Heart left ventricle (tissue), 16 donors: ENCODE measurements around the gene SPRR3. TPM values are rescaled to one million over a fixed set of nuclear protein-coding genes. Genes with fewer than 3 reads are reported as not detected.
"Not testable (repeated sequence)": the region's sequence is repeated elsewhere in the genome, so short reads cannot be mapped to it uniquely, and the experiment has no call there.

Experiments used
- ATAC-seq, 4 donors: fragments of 200-7000 bp; cut with Tn5 transposase; one replicate each; pipeline ENCODE4 v1.9.1; 2020 to 2022; ENCODE audit warnings: moderate library complexity in 4 of 4, mild to moderate bottlenecking in 3 of 4, moderate number of reproducible peaks in 1 of 4
- DNase-seq, 5 donors: peaks; one replicate each; pipeline ENCODE4 v3.0.0-alpha.2; 2020
- H3K27ac ChIP-seq, 12 donors: fragments of 200-600 bp; sonication (generic) in 4 of 12; one replicate each; pipeline versions ENCODE4 v1.5.0 to v1.8.0; 2016 to 2022; ENCODE audit warnings: mild to moderate bottlenecking in 2 of 12
- H3K27me3 ChIP-seq, 9 donors: fragments of 200-600 bp; sonication (generic) in 2 of 9; one replicate each; pipeline versions ENCODE4 v1.5.1 to v1.8.0; 2016 to 2022; ENCODE audit warnings: mild to moderate bottlenecking in 3 of 9
- H3K36me3 ChIP-seq, 9 donors: fragments of 200-600 bp; sonication (generic) in 2 of 9; one replicate each; pipeline versions ENCODE4 v1.5.0 to v1.8.0; 2018 to 2022; ENCODE audit warnings: mild to moderate bottlenecking in 2 of 9
- H3K4me1 ChIP-seq, 12 donors: fragments of 200-600 bp; sonication (generic) in 4 of 12; one replicate each; pipeline versions ENCODE4 v1.5.0 to v1.8.0; 2016 to 2022; ENCODE audit warnings: mild to moderate bottlenecking in 3 of 12
- H3K4me3 ChIP-seq, 12 donors: fragments of 200-600 bp; sonication (generic) in 4 of 12; one replicate each; pipeline versions ENCODE4 v1.5.0 to v1.8.0; 2017 to 2022; ENCODE audit warnings: mild to moderate bottlenecking in 9 of 12, moderate library complexity in 4 of 12
- H3K9me3 ChIP-seq, 12 donors: fragments of 200-600 bp; sonication (generic) in 4 of 12; one replicate each; pipeline versions ENCODE4 v1.5.0 to v1.8.0; 2016 to 2022; ENCODE audit warnings: mild to moderate bottlenecking in 1 of 12
- POLR2A ChIP-seq, 2 donors: fragments of 450-650 bp; IDR thresholded peaks; one replicate each; pipeline ENCODE4 v1.6.1; 2017; ENCODE audit warnings: antibody characterized with exemption in 2 of 2, mild to moderate bottlenecking in 2 of 2, moderate library complexity in 2 of 2
- whole genome bisulfite sequencing, 4 donors: extraction: QIAGEN DNeasy Blood & Tissue Kit in 2 of 4; methylation state at CpG; one replicate each; pipeline versions ENCODE4 v1.1.5 to v1.1.7; 2013 to 2018; 5-methylcytosine and 5-hydroxymethylcytosine counted together
- intact Hi-C, 10 donors: fragments of 100-400 bp; cut with DNase I; formaldehyde crosslinking; loops; one replicate each; pipeline versions ENCODE4 v1.11.1 to v1.14.2; 2022
- polyA plus RNA-seq, 2 donors: library from polyadenylated mRNA; stranded (reverse); fragments of 200-250 nt; gene quantifications; one replicate each; pipeline ENCODE4 v1.2.3, GENCODE V29; 2013
- total RNA-seq, 9 donors: library from RNA; depleted of rRNA in 2 of 9; stranded (reverse); fragments of >200 nt in 2 of 9; fragmentation: NEBNext Ultra II Directional in 3 of 9; extraction: Animal tissue kit (Norgen Biotek cat#: 25700) in 3 of 9; gene quantifications; one replicate each; pipeline versions ENCODE4 v1.1.0 to v1.2.4, GENCODE V29; 2016 to 2023
- TF ChIP-seq, protein P1 (sequence below), 12 donors: fragments of 200-600 bp; sonication (generic) in 4 of 12; IDR thresholded peaks; one replicate each; pipeline versions ENCODE4 v1.5.0 to v1.8.0; 2018 to 2022; ENCODE audit warnings: antibody characterized with exemption in 12 of 12, mild to moderate bottlenecking in 5 of 12
- donor health status: ischemic (EF 13 %, LVEDD 7.1; RV severe dilation, severe dysfunction).
- donor health status: healthy with polysubstance abuse.
- donor health status: DM: no; HTN: yes; CAD: no.
- donor health status: DM: no; HTN: no; CAD: no.
- donor health status: ischemic (EF 25% LVEDD 6.9; RV normal size, moderate dysfunction).
- donor health status: ischemic (EF 25% LVEDD 5.7; RV mildly dilated, moderate dysfunction).
- donor health status: healthy.
- donor health status: DM: yes; HTN: yes; CAD: no.
- donor health status: ischemic (EF 35%, LVEDD 5.7; RV mildly dilated, moderate dysfunction).
- donor health status: nonischemic (EF 11% LVEDD 7.7; RV severe dilation, severe dysfunction).
- donor health status: DM: yes; HTN: yes; CAD: no.
- donor health status: PGD.
- donor health status: ischemic (EF 29% LVEDD 5.4; RV normal size, mild dysfunction).
- donor health status: nonischemic (EF 23%, LVEDD 6.1; RV moderate dilation, normal function).

The SPRR3 gene
- total and polyA plus RNA-seq, 11 donors: 1.2 TPM; not detected in 10

DNA sequence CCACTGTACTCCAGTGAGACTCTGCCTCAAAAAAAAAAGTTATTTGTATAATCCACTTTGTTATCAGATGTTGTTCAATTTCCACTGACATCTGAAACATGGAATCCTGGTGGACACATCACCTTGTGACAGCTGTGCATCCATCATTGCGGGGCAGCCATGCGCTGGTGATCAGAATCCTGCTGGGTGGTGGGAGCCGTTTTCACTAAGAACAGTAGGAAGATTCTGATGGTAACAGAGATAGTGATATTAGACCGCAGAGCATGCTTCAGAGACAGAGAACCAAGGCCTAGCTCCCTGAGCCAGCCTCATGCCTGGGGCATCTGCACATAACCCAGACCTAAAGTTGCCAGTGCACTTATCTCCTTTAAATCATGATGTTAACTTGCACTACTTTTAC lies 3.1 kb upstream of the SPRR3 start:
- H3K9me3 ChIP-seq: peaks cover 0 to 14% (median 0%) of the 10 kb centered on the region in 12 donors
- peaks cover 0 to 6% (median 0%) of the 10 kb centered on the region in 9 donors for H3K27me3 ChIP-seq
- no peak overlapping the region for H3K27ac ChIP-seq
- TF ChIP-seq, protein P1, sequence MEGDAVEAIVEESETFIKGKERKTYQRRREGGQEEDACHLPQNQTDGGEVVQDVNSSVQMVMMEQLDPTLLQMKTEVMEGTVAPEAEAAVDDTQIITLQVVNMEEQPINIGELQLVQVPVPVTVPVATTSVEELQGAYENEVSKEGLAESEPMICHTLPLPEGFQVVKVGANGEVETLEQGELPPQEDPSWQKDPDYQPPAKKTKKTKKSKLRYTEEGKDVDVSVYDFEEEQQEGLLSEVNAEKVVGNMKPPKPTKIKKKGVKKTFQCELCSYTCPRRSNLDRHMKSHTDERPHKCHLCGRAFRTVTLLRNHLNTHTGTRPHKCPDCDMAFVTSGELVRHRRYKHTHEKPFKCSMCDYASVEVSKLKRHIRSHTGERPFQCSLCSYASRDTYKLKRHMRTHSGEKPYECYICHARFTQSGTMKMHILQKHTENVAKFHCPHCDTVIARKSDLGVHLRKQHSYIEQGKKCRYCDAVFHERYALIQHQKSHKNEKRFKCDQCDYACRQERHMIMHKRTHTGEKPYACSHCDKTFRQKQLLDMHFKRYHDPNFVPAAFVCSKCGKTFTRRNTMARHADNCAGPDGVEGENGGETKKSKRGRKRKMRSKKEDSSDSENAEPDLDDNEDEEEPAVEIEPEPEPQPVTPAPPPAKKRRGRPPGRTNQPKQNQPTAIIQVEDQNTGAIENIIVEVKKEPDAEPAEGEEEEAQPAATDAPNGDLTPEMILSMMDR (IDR thresholded peaks at IDR 0.05): no peak
- no peak for TF ChIP-seq POLR2A (IDR thresholded peaks at IDR 0.05)
- WGBS, 4 donors: 74 to 82% (median 79%) methylated on average over 4 of the region's 4 CpGs
- no peak overlapping the region for H3K4me3 ChIP-seq
- H3K36me3 ChIP-seq: no peaks in the 10 kb centered on the region
- ATAC-seq (no peak), DNase-seq (no peak)
- no peaks in the 10 kb centered on the region for H3K4me1 ChIP-seq
- intact Hi-C loops: no loop called here

DNA sequence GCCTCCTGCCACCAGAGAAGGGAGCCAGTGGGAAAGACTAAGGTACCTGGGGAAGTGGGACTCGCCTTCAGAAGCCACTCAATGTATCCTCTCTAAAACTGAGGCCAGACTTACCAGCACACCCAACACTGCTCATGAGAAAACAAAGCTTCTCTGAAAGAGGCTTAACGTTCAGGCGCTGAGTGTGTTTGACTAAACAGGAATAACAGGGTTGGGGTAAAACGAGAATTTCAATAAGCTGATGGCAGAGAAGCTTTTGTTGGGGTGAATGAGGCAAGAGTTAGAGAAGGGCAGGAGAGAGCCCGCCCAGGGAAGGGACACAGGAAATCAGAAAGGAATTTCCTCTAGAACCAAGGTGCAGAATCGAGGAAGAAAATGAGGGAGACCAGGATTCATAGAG lies 1.7 kb upstream of the SPRR3 start:
- WGBS, 4 donors: 63 to 69% (median 68%) methylated on average over 6 of the region's 6 CpGs
- Histone ChIP-seq H3K9me3 (peaks cover 0 to 9% (median 0%) of the 10 kb centered on the region in 12 donors), H3K4me3 (no peak overlapping the region), H3K27me3 (peaks cover 0 to 6% (median 0%) of the 10 kb centered on the region in 9 donors), H3K27ac (no peak overlapping the region), H3K4me1 (no peaks in the 10 kb centered on the region), H3K36me3 (no peaks in the 10 kb centered on the region)
- no peak for DNase-seq
- intact Hi-C loops: no loop called here
- TF ChIP-seq, protein P1 (IDR thresholded peaks at IDR 0.05): no peak
- no peak for TF ChIP-seq POLR2A (IDR thresholded peaks at IDR 0.05)
- no peak for ATAC-seq

DNA sequence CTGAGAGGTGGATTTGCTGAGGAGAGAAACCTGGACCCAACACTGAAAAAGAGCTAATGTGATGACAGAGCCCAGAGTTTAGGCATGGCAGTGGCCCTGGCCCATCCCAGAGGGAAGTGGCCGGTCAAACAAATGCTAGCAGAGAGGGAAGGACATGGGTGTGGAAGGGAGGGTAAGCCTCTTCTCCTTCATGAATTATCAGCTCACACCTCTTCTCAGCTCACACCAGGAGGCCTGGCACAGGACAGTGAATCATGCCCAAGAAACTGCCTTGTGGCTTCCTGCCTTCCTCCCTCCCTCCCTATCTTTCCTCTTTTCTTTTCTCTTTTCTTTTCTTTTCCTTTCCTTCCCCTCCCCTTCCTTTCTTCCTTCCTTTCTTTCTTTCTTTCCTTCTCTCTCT lies 1.3 kb upstream of the SPRR3 start:
- DNase-seq (no peak), ATAC-seq (no peak)
- H3K4me3 ChIP-seq: no peak overlapping the region
- WGBS, 4 donors: 81 to 88% (median 84%) methylated on average over 1 of the region's 1 CpG
- H3K27me3 ChIP-seq: peaks cover 0 to 6% (median 0%) of the 10 kb centered on the region in 9 donors
- no peaks in the 10 kb centered on the region for H3K36me3 ChIP-seq
- H3K27ac ChIP-seq: no peak overlapping the region
- intact Hi-C loops: no loop called here
- H3K9me3 ChIP-seq: peaks cover 0 to 4% (median 0%) of the 10 kb centered on the region in 12 donors
- TF ChIP-seq, protein P1 (IDR thresholded peaks at IDR 0.05): no peak
- TF ChIP-seq POLR2A (IDR thresholded peaks at IDR 0.05): no peak
- no peaks in the 10 kb centered on the region for H3K4me1 ChIP-seq

DNA sequence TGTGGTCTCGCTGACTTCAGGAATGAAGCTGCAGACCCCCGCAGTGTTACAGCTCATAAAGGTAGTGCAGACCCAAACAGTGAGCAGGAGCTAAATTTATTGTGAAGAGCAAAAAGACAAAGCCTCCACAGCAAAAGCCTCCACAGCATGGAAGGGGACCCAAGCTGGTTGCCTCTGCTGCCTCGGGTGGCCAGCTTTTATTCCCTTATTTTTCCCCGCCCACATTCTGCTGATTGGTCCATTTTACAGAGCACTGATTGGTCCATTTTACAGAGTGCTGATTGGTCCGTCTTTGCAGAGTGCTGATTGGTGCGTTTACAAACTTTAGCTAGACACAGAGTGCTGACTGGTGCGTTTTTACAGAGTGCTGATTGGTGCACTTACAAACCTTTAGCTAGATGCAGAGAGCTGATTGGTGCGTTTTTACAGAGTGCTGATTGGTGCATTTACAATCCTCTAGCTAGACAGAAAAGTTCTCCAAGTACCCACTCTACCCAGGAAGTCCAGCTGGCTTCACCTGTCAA lies 9.7 kb downstream of the SPRR3 start:
- WGBS, 4 donors: 77 to 79% (median 78%) methylated on average over 8 of the region's 8 CpGs
- H3K27me3 ChIP-seq, intact Hi-C loops, H3K4me3 ChIP-seq, H3K4me1 ChIP-seq, ATAC-seq, H3K9me3 ChIP-seq, H3K36me3 ChIP-seq, H3K27ac ChIP-seq, DNase-seq: not testable (repeated sequence)

DNA sequence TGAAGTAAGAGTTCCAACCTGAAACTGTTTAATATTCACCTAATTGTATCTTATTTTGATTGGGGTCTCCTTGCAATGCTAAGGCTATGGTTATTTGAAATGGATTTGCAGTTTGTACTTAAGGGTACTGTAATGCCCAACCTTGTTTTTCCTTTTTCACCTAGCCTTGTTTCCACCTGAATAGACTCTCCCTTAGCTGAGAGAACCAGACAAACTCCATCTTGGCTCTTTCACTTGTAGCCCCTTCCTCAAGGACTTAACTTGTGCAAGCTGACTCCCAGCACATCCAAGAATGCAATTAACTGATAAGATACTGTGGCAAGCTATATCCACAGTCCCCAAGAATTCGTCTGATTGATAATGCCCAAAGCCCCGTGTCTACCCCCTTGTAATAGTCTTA lies 20.3 kb downstream of the SPRR3 start:
- ATAC-seq, H3K4me3 ChIP-seq, DNase-seq, H3K4me1 ChIP-seq, H3K36me3 ChIP-seq, H3K9me3 ChIP-seq, H3K27ac ChIP-seq, intact Hi-C loops, H3K27me3 ChIP-seq: not testable (repeated sequence)
- WGBS, 4 donors: 3 to 11% (median 7%) methylated on average over 2 of the region's 2 CpGs

DNA sequence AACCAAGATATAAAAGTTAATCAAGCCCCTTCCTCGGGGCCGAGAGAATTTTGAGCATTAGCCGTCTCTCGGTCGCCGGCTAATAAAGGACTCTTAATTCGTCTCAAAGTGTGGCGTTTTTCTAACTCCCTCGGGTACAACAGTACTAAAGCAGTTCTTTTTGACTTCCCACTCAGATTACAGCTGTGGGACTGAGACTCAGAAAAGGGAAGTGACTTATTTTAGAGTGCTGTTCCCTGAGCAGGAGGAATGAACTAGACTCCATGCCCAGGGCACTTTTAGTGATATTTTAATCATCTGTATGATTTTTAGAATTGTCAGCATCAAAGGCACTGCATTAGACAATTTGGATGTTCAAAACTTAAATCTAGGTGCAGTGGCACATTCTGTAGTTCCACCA lies 20.8 kb downstream of the SPRR3 start:
- H3K36me3 ChIP-seq, intact Hi-C loops: not testable (repeated sequence)

More for the DNA sequence above, 20.8 kb downstream of the SPRR3 start:
- H3K9me3 ChIP-seq, H3K27me3 ChIP-seq, ATAC-seq, H3K4me1 ChIP-seq, H3K4me3 ChIP-seq, DNase-seq, H3K27ac ChIP-seq: not testable (repeated sequence)
- 41 to 51% (median 47%) methylated on average over 9 of the region's 9 CpGs for WGBS, 4 donors
